ENCODE measurements around the gene SMIM35.

Gene SMIM35

GRCh38 chr11:118000067-118000849, 86.5 kb downstream of the SMIM35 start:
- DNase-seq, result no peak

- DNase-seq, result no peak
Observed at GRCh38 chr11:117999354-117999993, 87.3 kb downstream of the SMIM35 start.

- DNase-seq, result no peak
Observed at GRCh38 chr11:117998664-117999353, 88.0 kb downstream of the SMIM35 start.

GRCh38 chr11:117997823-117998579, 88.8 kb downstream of the SMIM35 start:
- no peak for DNase-seq

- no peak for DNase-seq
Observed at GRCh38 chr11:117997406-117997805, 89.4 kb downstream of the SMIM35 start.

GRCh38 chr11:117996058-117996457, 90.7 kb downstream of the SMIM35 start:
- no peak for DNase-seq

GRCh38 chr11:117995472-117995871, 91.3 kb downstream of the SMIM35 start:
- no peak for DNase-seq

GRCh38 chr11:117993988-117994745, 92.6 kb downstream of the SMIM35 start:
- no peak for DNase-seq

GRCh38 chr11:117992620-117993019, 94.1 kb downstream of the SMIM35 start:
- no peak for DNase-seq

- DNase-seq, result no peak
Observed at GRCh38 chr11:117992136-117992535, 94.6 kb downstream of the SMIM35 start.

- DNase-seq, result no peak
Observed at GRCh38 chr11:117989351-117990102, 97.2 kb downstream of the SMIM35 start.

GRCh38 chr11:117986981-117987574, 99.7 kb downstream of the SMIM35 start:
- DNase-seq, result no peak

- DNase-seq, result no peak
Observed at GRCh38 chr11:117985953-117986887, 100.5 kb downstream of the SMIM35 start, which contains the start of gene IL10RA. Gene IL10RA, plus strand, starts transcription at chr11:117986394. Its CDS starts 74 bp downstream, at chr11:117986468.

- DNase-seq, result no peak
Observed at GRCh38 chr11:117984476-117984875, 102.3 kb downstream of the SMIM35 start.

GRCh38 chr11:117983163-117983475, 103.6 kb downstream of the SMIM35 start:
- DNase-seq, result no peak

GRCh38 chr11:117980720-117981119, 106.0 kb downstream of the SMIM35 start:
- DNase-seq, result no peak

GRCh38 chr11:117980280-117980679, 106.5 kb downstream of the SMIM35 start:
- no peak for DNase-seq

GRCh38 chr11:117979481-117980211, 107.1 kb downstream of the SMIM35 start:
- DNase-seq, result no peak

- DNase-seq, result no peak
Observed at GRCh38 chr11:117978991-117979390, 107.8 kb downstream of the SMIM35 start.

Measured in NCI-H748 treated with DMSO at 0.1 percent for 48 hours (cell line).